GM23338 (cell line): ENCODE data around the gene TMEM30B. TPM values are rescaled to one million over a fixed set of nuclear protein-coding genes. Genes with fewer than 3 reads are reported as not detected.

Source experiments
- ATAC-seq: fragments of 200-7000 bp; cut with Tn5 transposase; 3 replicates; pipeline ENCODE4 v1.9.1; 2020
- DNase-seq: peaks from one replicate; pipeline ENCODE4 v3.0.0-alpha.2; 2015; ENCODE audit warnings: low spot score
- H2AFZ ChIP-seq: fragments of 200-600 bp; sonication (generic); 2 replicates; pipeline ENCODE4 v1.8.0; 2016; ENCODE audit warnings: antibody characterized with exemption, mild to moderate bottlenecking, moderate library complexity
- H3F3A ChIP-seq: fragments of 200-600 bp; sonication (generic); replicated peaks from 2 replicates; pipeline ENCODE4 v1.8.0; 2017; ENCODE audit warnings: antibody characterized with exemption, mixed run types, low read depth
- H3K27ac ChIP-seq: fragments of 200-600 bp; sonication (generic); 2 replicates; pipeline ENCODE4 v1.6.1; 2016; ENCODE audit warnings: low read depth
- H3K27me3 ChIP-seq: fragments of 200-600 bp; sonication (generic); 2 replicates; pipeline ENCODE4 v1.8.0; 2016; ENCODE audit warnings: mild to moderate bottlenecking, mixed run types, moderate library complexity; ENCODE audit not compliant: insufficient read depth
- H3K36me3 ChIP-seq: fragments of 200-600 bp; sonication (generic); 2 replicates; pipeline ENCODE4 v1.8.0; 2016; ENCODE audit warnings: mild to moderate bottlenecking; ENCODE audit not compliant: insufficient read depth
- H3K4me1 ChIP-seq: fragments of 200-600 bp; sonication (generic); 2 replicates; pipeline ENCODE4 v1.8.0; 2016; ENCODE audit warnings: mild to moderate bottlenecking, moderate library complexity; ENCODE audit not compliant: insufficient read depth
- H3K4me2 ChIP-seq: fragments of 200-600 bp; sonication (generic); 2 replicates; pipeline ENCODE4 v1.7.1; 2017; ENCODE audit warnings: mixed run types
- H3K4me3 ChIP-seq: fragments of 200-600 bp; sonication (generic); 2 replicates; pipeline ENCODE4 v1.6.1; 2016; ENCODE audit warnings: mixed run types
- H3K79me2 ChIP-seq: fragments of 200-600 bp; sonication (generic); replicated peaks from 2 replicates; pipeline ENCODE4 v1.8.0; 2017; ENCODE audit warnings: mild to moderate bottlenecking; ENCODE audit not compliant: insufficient read depth
- H3K9me2 ChIP-seq: fragments of 200-600 bp; sonication (generic); 2 replicates; pipeline ENCODE4 v1.8.0; 2017; ENCODE audit not compliant: insufficient read depth
- H4K20me1 ChIP-seq: fragments of 200-600 bp; sonication (generic); replicated peaks from 2 replicates; pipeline ENCODE4 v1.8.0; 2017; ENCODE audit warnings: mild to moderate bottlenecking; ENCODE audit not compliant: insufficient read depth
- H3K27ac Mint-ChIP-seq: 2 replicates; pipeline ENCODE4 v1.8.0; 2020; ENCODE audit warnings: inconsistent platforms, mild to moderate bottlenecking, moderate library complexity, mixed read lengths
- H3K27me3 Mint-ChIP-seq: 3 replicates; pipeline ENCODE4 v1.8.0; 2022; ENCODE audit warnings: low read depth, mild to moderate bottlenecking, moderate library complexity, mixed read lengths, inconsistent platforms; ENCODE audit not compliant: insufficient read depth, poor library complexity
- H3K36me3 Mint-ChIP-seq: 3 replicates; pipeline ENCODE4 v1.8.0; 2021; ENCODE audit warnings: low read depth, mild to moderate bottlenecking, inconsistent platforms, moderate library complexity, mixed read lengths
- H3K4me1 Mint-ChIP-seq: 3 replicates; pipeline ENCODE4 v1.8.0; 2020; ENCODE audit warnings: mild to moderate bottlenecking, inconsistent platforms, mixed read lengths
- H3K4me3 Mint-ChIP-seq: 3 replicates; pipeline ENCODE4 v1.8.0; 2021; ENCODE audit warnings: moderate library complexity, mild to moderate bottlenecking, inconsistent platforms, mixed read lengths
- H3K9me3 Mint-ChIP-seq: 3 replicates; pipeline ENCODE4 v1.8.0; 2020; ENCODE audit warnings: moderate library complexity, mild to moderate bottlenecking, inconsistent platforms, mixed read lengths
- ETS1 ChIP-seq: IDR thresholded peaks from 2 replicates; pipeline ENCODE4 v1.6.1; 2016; ENCODE audit warnings: antibody characterized with exemption
- EZH2 ChIP-seq: fragments of 200-600 bp; sonication (generic); IDR thresholded peaks from one replicate; pipeline ENCODE4 v1.8.0; 2017; ENCODE audit warnings: antibody characterized with exemption, mild to moderate bottlenecking, low read depth; ENCODE audit not compliant: unreplicated experiment
- JUNB ChIP-seq: IDR thresholded peaks from one replicate; pipeline ENCODE4 v1.6.1; 2016; ENCODE audit warnings: antibody characterized with exemption; ENCODE audit not compliant: unreplicated experiment
- NANOG ChIP-seq: IDR thresholded peaks from 2 replicates; pipeline ENCODE4 v1.6.1; 2016; ENCODE audit warnings: antibody characterized with exemption, borderline replicate concordance
- POLR2AphosphoS5 ChIP-seq: IDR thresholded peaks from 2 replicates; pipeline ENCODE4 v1.6.1; 2016; ENCODE audit warnings: antibody characterized with exemption, low read depth
- REST ChIP-seq: IDR thresholded peaks from one replicate; pipeline ENCODE4 v1.6.1; 2018; ENCODE audit warnings: antibody characterized with exemption; ENCODE audit not compliant: unreplicated experiment
- ZNF114 ChIP-seq: fragments of 250-450 bp; sonication (Bioruptor Pico); IDR thresholded peaks from 2 replicates; pipeline ENCODE4 v1.5.0; 2020; ENCODE audit warnings: mild to moderate bottlenecking, moderate library complexity
- ZNF462 ChIP-seq: fragments of 250-450 bp; sonication (Bioruptor Pico); IDR thresholded peaks from 2 replicates; pipeline ENCODE4 v1.5.0; 2020; ENCODE audit warnings: mild to moderate bottlenecking, moderate library complexity
- polyA plus RNA-seq: library from polyadenylated mRNA; unstranded; fragments of >200 nt; fragmentation: Nextera tagmentation; extraction: Ambion mirVana; gene quantifications from 2 replicates; pipeline ENCODE4 v1.2.1, GENCODE V29; 2016
- total RNA-seq: library from RNA; depleted of rRNA; stranded (reverse); fragments of >200 nt; shearing (Covaris generic); gene quantifications from 2 replicates; pipeline ENCODE4 v1.2.3, GENCODE V29; 2014

TMEM30B gene
- total and polyA plus RNA-seq, 2 experiments from 2014 or later = 7.2 to 22.9 TPM

- no peaks in the 10 kb centered on the region for H3K36me3 Mint-ChIP-seq
- Histone ChIP-seq H3K9me2 (no peaks in the 10 kb centered on the region), H3F3A (no peaks in the 10 kb centered on the region), H2AFZ (no peak overlapping the region), H3K79me2 (no peaks in the 10 kb centered on the region), H3K4me3 (no peak overlapping the region), H3K27ac (no peak overlapping the region), H3K36me3 (no peaks in the 10 kb centered on the region), H3K4me1 (no peaks in the 10 kb centered on the region; the same call in 1 of the 2 replicates), H4K20me1 (no peaks in the 10 kb centered on the region), H3K4me2 (no peak overlapping the region), H3K27me3 (no peaks in the 10 kb centered on the region)
- ATAC-seq (no peak), DNase-seq (no peak)
- H3K27me3 Mint-ChIP-seq = peaks cover 5% of the 10 kb centered on the region
- no peaks in the 10 kb centered on the region for H3K9me3 Mint-ChIP-seq
- no peak overlapping the region for H3K4me3 Mint-ChIP-seq
- 0 out of 3 replicates have a peak, but pooled peaks cover 2% of the 10 kb centered on the region for H3K4me1 Mint-ChIP-seq
- no peak overlapping the region for H3K27ac Mint-ChIP-seq
- TF ChIP-seq ETS1 (no peak), NANOG (no peak), POLR2AphosphoS5 (no peak)
Observed at GRCh38 chr14:61288228-61288627, 7.1 kb upstream of the TMEM30B start.

GRCh38 chr14:61287196-61287595 lies 6.1 kb upstream of the TMEM30B start:
- peaks cover 6% of the 10 kb centered on the region for H3K27me3 Mint-ChIP-seq

More at GRCh38 chr14:61287196-61287595, 6.1 kb upstream of the TMEM30B start:
- no peaks in the 10 kb centered on the region for H3F3A ChIP-seq
- H3K9me2 ChIP-seq = no peaks in the 10 kb centered on the region
- H3K27me3 ChIP-seq = no peaks in the 10 kb centered on the region
- H3K9me3 Mint-ChIP-seq = no peaks in the 10 kb centered on the region
- H3K4me1 Mint-ChIP-seq = 0 out of 3 replicates have a peak, but pooled peaks cover 2% of the 10 kb centered on the region
- no peaks in the 10 kb centered on the region for H4K20me1 ChIP-seq
- H2AFZ ChIP-seq = no peak overlapping the region
- no peak overlapping the region for H3K27ac ChIP-seq
- TF ChIP-seq REST = no peak
- no peak for TF ChIP-seq JUNB
- TF ChIP-seq ZNF462 (CRISPR knock-in tag) = no peak
- no peak for TF ChIP-seq EZH2
- TF ChIP-seq NANOG = no peak
- TF ChIP-seq POLR2AphosphoS5 = no peak
- no peak for TF ChIP-seq ZNF114 (CRISPR knock-in tag)
- peaks cover under 1% of the 10 kb centered on the region; the same call in 1 of the 2 replicates for H3K4me1 ChIP-seq
- H3K36me3 ChIP-seq = no peaks in the 10 kb centered on the region
- no peak overlapping the region for H3K4me3 Mint-ChIP-seq
- DNase-seq (no peak), ATAC-seq (no peak)
- no peak overlapping the region for H3K27ac Mint-ChIP-seq
- H3K79me2 ChIP-seq = no peaks in the 10 kb centered on the region
- no peak overlapping the region for H3K4me3 ChIP-seq
- H3K4me2 ChIP-seq = no peak overlapping the region
- H3K36me3 Mint-ChIP-seq = no peaks in the 10 kb centered on the region
